ENCODE data around the gene PRRT3. TPM values are rescaled to one million over a fixed set of nuclear protein-coding genes. Genes with fewer than 3 reads are reported as not detected.

The PRRT3 gene
- total and polyA plus RNA-seq, 2 donors (not counting 3 experiments of a cell fraction or from before 2014, with no cell fraction given), result 1.5 TPM

GRCh38 chr3:9970020-9970652 lies 17.9 kb upstream of the PRRT3 start:
- peak; percentile 43 for DNase-seq (ENCODE audit: low read depth, low spot score)
- Histone ChIP-seq H3K4me3 (replicated peaks in 1 of 3; ENCODE audit: insufficient read depth in 1 of 3, low read depth in 1 of 3, low read length in 3 of 3) (no peak overlapping the region), H3K9ac (replicated peaks; ENCODE audit: extremely low read depth, insufficient read depth, low read length) (no peak overlapping the region), H4K20me1 (replicated peaks; ENCODE audit: control insufficient read depth, extremely low read depth, insufficient read depth, low read length) (no peaks in the 10 kb centered on the region), H3K27me3 (ENCODE audit: control insufficient read depth in 2 of 2, insufficient read depth in 2 of 2, low read length in 2 of 2) (no peaks in the 10 kb centered on the region), H3K79me2 (ENCODE audit: control insufficient read depth, insufficient read depth, low read length) (no peaks in the 10 kb centered on the region), H3K9me1 (replicated peaks; ENCODE audit: control insufficient read depth, extremely low read depth, insufficient read depth, low read length) (no peaks in the 10 kb centered on the region), H2AFZ (ENCODE audit: low read depth, low read length) (no peak overlapping the region), H3K36me3 (ENCODE audit: control insufficient read depth in 2 of 2, extremely low read depth in 1 of 2, insufficient read depth in 2 of 2, low read length in 2 of 2) (peaks cover 18 to 19% of the 10 kb centered on the region in 2 experiments), H3K4me1 (ENCODE audit: control insufficient read depth, extremely low read depth, insufficient read depth, low read length) (peaks cover 16% of the 10 kb centered on the region), H3K9me3 (replicated peaks; ENCODE audit: control insufficient read depth, insufficient read depth, low read length) (no peaks in the 10 kb centered on the region), H3K4me2 (ENCODE audit: insufficient read depth, low read length) (peak overlapping the region; percentile 36), H3K27ac (ENCODE audit: insufficient read depth, low read depth, low read length) (no peak overlapping the region)
- TF ChIP-seq POLR2A (IDR thresholded peaks at IDR 0.05; ENCODE audit: low read depth, low read length) (no peak), GATA2 (IDR thresholded peaks at IDR 0.05; ENCODE audit: insufficient read depth, insufficient read length, low read depth, low read length) (peak; percentile 71), FOS (IDR thresholded peaks at IDR 0.05; ENCODE audit: borderline replicate concordance, insufficient read depth, low read length) (peak; percentile 45), POLR2AphosphoS5 (IDR thresholded peaks at IDR 0.05; ENCODE audit: insufficient read depth, low read depth, low read length) (no peak), EZH2 (IDR thresholded peaks at IDR 0.05; ENCODE audit: borderline replicate concordance, low read depth, low read length, severe bottlenecking) (no peak)
- TF ChIP-seq, protein P1, sequence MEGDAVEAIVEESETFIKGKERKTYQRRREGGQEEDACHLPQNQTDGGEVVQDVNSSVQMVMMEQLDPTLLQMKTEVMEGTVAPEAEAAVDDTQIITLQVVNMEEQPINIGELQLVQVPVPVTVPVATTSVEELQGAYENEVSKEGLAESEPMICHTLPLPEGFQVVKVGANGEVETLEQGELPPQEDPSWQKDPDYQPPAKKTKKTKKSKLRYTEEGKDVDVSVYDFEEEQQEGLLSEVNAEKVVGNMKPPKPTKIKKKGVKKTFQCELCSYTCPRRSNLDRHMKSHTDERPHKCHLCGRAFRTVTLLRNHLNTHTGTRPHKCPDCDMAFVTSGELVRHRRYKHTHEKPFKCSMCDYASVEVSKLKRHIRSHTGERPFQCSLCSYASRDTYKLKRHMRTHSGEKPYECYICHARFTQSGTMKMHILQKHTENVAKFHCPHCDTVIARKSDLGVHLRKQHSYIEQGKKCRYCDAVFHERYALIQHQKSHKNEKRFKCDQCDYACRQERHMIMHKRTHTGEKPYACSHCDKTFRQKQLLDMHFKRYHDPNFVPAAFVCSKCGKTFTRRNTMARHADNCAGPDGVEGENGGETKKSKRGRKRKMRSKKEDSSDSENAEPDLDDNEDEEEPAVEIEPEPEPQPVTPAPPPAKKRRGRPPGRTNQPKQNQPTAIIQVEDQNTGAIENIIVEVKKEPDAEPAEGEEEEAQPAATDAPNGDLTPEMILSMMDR (IDR thresholded peaks at IDR 0.05; ENCODE audit: extremely low read depth in 1 of 2, insufficient read depth in 1 of 2, low read depth in 1 of 2, low read length in 2 of 2), result no peak
- TF ChIP-seq, protein P2, sequence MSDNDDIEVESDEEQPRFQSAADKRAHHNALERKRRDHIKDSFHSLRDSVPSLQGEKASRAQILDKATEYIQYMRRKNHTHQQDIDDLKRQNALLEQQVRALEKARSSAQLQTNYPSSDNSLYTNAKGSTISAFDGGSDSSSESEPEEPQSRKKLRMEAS (IDR thresholded peaks at IDR 0.05; ENCODE audit: insufficient read depth, insufficient read length), result no peak
- FAIRE-seq, result peak; percentile 86
- intact Hi-C loops (cut with micrococcal nuclease), result no loop called here
- dilution Hi-C loops (cut with MboI; ENCODE audit: extremely low pct_ligation_motif_present, low sequenced_read_pairs), result no loop called here
- CTCF ChIA-PET, result interaction anchor here (1.1 kb wide), 1 partner anchor 37 kb away, joined by 3 read pairs; the partner anchor contains the start of gene CRELD1
- no TSS peak for BruUV-seq (replicated peaks)
- POLR2A ChIA-PET, result no interaction called here
